ENCODE results near the gene TFPI.
A peak's percentile ranks its signal among the peaks of the same experiment; 100 is the strongest.

TFPI gene

GRCh38 chr2:187503700-187504099 lies 50.5 kb downstream of the TFPI start:
- ATAC-seq = no peak
- no peak for DNase-seq

GRCh38 chr2:187502467-187502866 lies 51.8 kb downstream of the TFPI start:
- no peak for DNase-seq

GRCh38 chr2:187500585-187501359 lies 53.5 kb downstream of the TFPI start:
- ATAC-seq (no peak), DNase-seq (no peak)

More at GRCh38 chr2:187502467-187502866, 51.8 kb downstream of the TFPI start:
- no peak for ATAC-seq

- DNase-seq (peak; percentile 52), ATAC-seq (no peak)
Observed at GRCh38 chr2:187499941-187500532, 54.2 kb downstream of the TFPI start.

- ATAC-seq (no peak), DNase-seq (no peak)
Observed at GRCh38 chr2:187497858-187498463, 56.3 kb downstream of the TFPI start.

GRCh38 chr2:187497140-187497539 lies 57.1 kb downstream of the TFPI start:
- DNase-seq = no peak
- no peak for ATAC-seq

- ATAC-seq (no peak), DNase-seq (no peak)
Observed at GRCh38 chr2:187495324-187495723, 58.9 kb downstream of the TFPI start.

GRCh38 chr2:187493877-187494568 lies 60.2 kb downstream of the TFPI start:
- no peak for DNase-seq
- ATAC-seq = no peak

- no peak for ATAC-seq
- no peak for DNase-seq
Observed at GRCh38 chr2:187493180-187493579, 61.1 kb downstream of the TFPI start.

GRCh38 chr2:187486241-187486640 lies 68.0 kb downstream of the TFPI start:
- ATAC-seq (no peak), DNase-seq (no peak)

- DNase-seq (no peak), ATAC-seq (no peak)
Observed at GRCh38 chr2:187485523-187485922, 68.7 kb downstream of the TFPI start.

- DNase-seq (no peak), ATAC-seq (no peak)
Observed at GRCh38 chr2:187483537-187483936, 70.7 kb downstream of the TFPI start.

GRCh38 chr2:187482796-187483195 lies 71.4 kb downstream of the TFPI start:
- ATAC-seq = no peak
- no peak for DNase-seq

- ATAC-seq = no peak
- DNase-seq = no peak
Observed at GRCh38 chr2:187481543-187481942, 72.7 kb downstream of the TFPI start.

- ATAC-seq = no peak
- no peak for DNase-seq
Observed at GRCh38 chr2:187478719-187479118, 75.5 kb downstream of the TFPI start.

GRCh38 chr2:187477051-187477450 lies 77.2 kb downstream of the TFPI start:
- DNase-seq (no peak), ATAC-seq (no peak)

GRCh38 chr2:187475499-187476248 lies 78.6 kb downstream of the TFPI start:
- DNase-seq (no peak), ATAC-seq (peak; percentile 14)

GRCh38 chr2:187470698-187471097 lies 83.5 kb downstream of the TFPI start:
- DNase-seq = no peak

GRCh38 chr2:187469538-187469937 lies 84.7 kb downstream of the TFPI start:
- ATAC-seq (no peak), DNase-seq (no peak)

More at GRCh38 chr2:187470698-187471097, 83.5 kb downstream of the TFPI start:
- ATAC-seq = no peak

- ATAC-seq (no peak), DNase-seq (no peak)
Observed at GRCh38 chr2:187468262-187468661, 86.0 kb downstream of the TFPI start.

GRCh38 chr2:187466129-187466792 lies 88.0 kb downstream of the TFPI start:
- no peak for ATAC-seq
- DNase-seq = no peak

- DNase-seq = no peak
- no peak for ATAC-seq
Observed at GRCh38 chr2:187462839-187463238, 91.4 kb downstream of the TFPI start.

Measured in stimulated activated naive CD8-positive, alpha-beta T cell treated with anti-CD3 and anti-CD28 coated beads, Interleukin-15, Interleukin-2, amounts not matched to agents 100 U/mL and 50 U/mL, for 24 hours (primary cell).